Pancreas (tissue), 10 donors: ENCODE measurements around the gene KCNQ5. TPM values are rescaled to one million over a fixed set of nuclear protein-coding genes. Genes with fewer than 3 reads are reported as not detected.

Source experiments
- ATAC-seq, 4 donors: fragments of 200-7000 bp; cut with Tn5 transposase; one replicate each; pipeline versions ENCODE4 v1.8.0 to v1.9.1; 2020; ENCODE audit warnings: mild to moderate bottlenecking in 4 of 4, moderate library complexity in 4 of 4
- DNase-seq, 6 donors: peaks; one replicate each; pipeline ENCODE4 v3.0.0-alpha.2; 2020
- FAIRE-seq: peaks from 2 replicates; lab custom pipeline; 2012; peaks lifted over from hg19 to GRCh38; lab: Jason Lieb, UNC
- H3K27ac ChIP-seq, 4 donors: fragments of 200-600 bp; sonication (generic); 1 replicate in 3 of 4; 2 replicates in 1 of 4; pipeline versions ENCODE4 v1.5.0 to v1.8.0; 2020
- H3K27me3 ChIP-seq, 4 donors: fragments of 200-600 bp; one replicate each; pipeline ENCODE4 v1.8.0; 2021
- H3K36me3 ChIP-seq, 3 donors: fragments of 200-600 bp; sonication (generic) in 1 of 3; one replicate each; pipeline versions ENCODE4 v1.5.0 to v1.8.0; 2020 to 2021
- H3K4me1 ChIP-seq, 3 donors: fragments of 200-600 bp; one replicate each; pipeline ENCODE4 v1.8.0; 2021
- H3K4me3 ChIP-seq, 4 donors: fragments of 200-600 bp; sonication (generic) in 2 of 4; one replicate each; pipeline versions ENCODE4 v1.5.0 to v1.8.0; 2020 to 2021
- H3K9me3 ChIP-seq, 4 donors: fragments of 200-600 bp; one replicate each; pipeline ENCODE4 v1.8.0; 2021
- WGBS, 2 donors: extraction: QIAGEN DNeasy Blood & Tissue Kit; methylation state at CpG; one replicate each; pipeline ENCODE4 v1.1.7; 2013; 5-methylcytosine and 5-hydroxymethylcytosine counted together
- intact Hi-C, 3 donors: fragments of 100-400 bp; cut with DNase I; formaldehyde crosslinking; loops; one replicate each; pipeline versions ENCODE4 v1.11.1 to v1.14.2; 2022
- polyA plus RNA-seq, 2 donors: library from polyadenylated mRNA; stranded (reverse); fragments of 200-250 nt; gene quantifications; one replicate each; pipeline ENCODE4 v1.2.3, GENCODE V29; 2013
- total RNA-seq, 6 donors: library from RNA; stranded (reverse); fragmentation: NEBNext Ultra II Directional in 4 of 6; extraction: Animal tissue kit (Norgen Biotek cat#: 25700) in 4 of 6; gene quantifications; one replicate each; pipeline versions ENCODE4 v1.2.1 to v1.2.4, GENCODE V29; 2021 to 2023
- TF ChIP-seq, protein P1 (sequence below), 4 donors: fragments of 200-600 bp; sonication (generic) in 3 of 4; IDR thresholded peaks; one replicate each; pipeline versions ENCODE4 v1.5.0 to v1.8.0; 2021; ENCODE audit warnings: antibody characterized with exemption in 4 of 4
- donor health status: healthy with polysubstance abuse.
- donor health status: DM: no; HTN: no; CAD: no; lungs with moderate emphysema.
- donor health status: DM: no; HTN: no; CAD: no.
- donor health status: control.
- donor health status: control.
- donor health status: Bipolar disorder and iron deficiency.
- donor health status: DM: yes; HTN: yes; CAD: no.
- donor health status: DM: no; HTN: no; CAD: no.
- donor health status: DM: no; HTN: no; CAD: no.
- donor health status: DM: yes; HTN: yes; CAD: no.

Gene KCNQ5
- total and polyA plus RNA-seq, 8 donors: 0.03 to 1.1 (median 0.13) TPM

DNA sequence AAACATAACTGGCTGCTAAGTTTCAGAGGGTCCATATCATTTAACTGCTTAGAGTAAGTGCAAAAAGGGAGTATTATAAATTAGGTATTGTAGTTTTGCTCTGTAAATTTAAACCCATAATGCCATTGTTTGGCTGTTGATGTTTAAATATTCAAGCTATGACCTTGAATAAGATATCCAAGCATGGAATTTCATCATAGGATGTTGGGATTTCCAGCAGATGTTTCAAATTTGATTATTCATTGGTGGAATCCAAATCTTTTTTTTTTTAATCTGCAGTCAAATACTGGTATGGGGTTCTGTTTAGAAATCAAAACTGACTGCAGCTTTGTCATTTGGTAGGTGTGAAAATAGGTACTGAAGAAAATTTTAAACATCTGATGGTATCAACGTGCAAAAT lies 442.4 kb downstream of the KCNQ5 start:
- 84 to 89% methylated on average over 1 of the region's 1 CpG for WGBS, 2 donors
- no peak for DNase-seq
- Histone ChIP-seq H3K27me3 (no peaks in the 10 kb centered on the region), H3K27ac (no peak overlapping the region), H3K4me1 (no peaks in the 10 kb centered on the region), H3K36me3 (no peaks in the 10 kb centered on the region), H3K9me3 (no peaks in the 10 kb centered on the region), H3K4me3 (no peak overlapping the region)
- TF ChIP-seq, protein P1, sequence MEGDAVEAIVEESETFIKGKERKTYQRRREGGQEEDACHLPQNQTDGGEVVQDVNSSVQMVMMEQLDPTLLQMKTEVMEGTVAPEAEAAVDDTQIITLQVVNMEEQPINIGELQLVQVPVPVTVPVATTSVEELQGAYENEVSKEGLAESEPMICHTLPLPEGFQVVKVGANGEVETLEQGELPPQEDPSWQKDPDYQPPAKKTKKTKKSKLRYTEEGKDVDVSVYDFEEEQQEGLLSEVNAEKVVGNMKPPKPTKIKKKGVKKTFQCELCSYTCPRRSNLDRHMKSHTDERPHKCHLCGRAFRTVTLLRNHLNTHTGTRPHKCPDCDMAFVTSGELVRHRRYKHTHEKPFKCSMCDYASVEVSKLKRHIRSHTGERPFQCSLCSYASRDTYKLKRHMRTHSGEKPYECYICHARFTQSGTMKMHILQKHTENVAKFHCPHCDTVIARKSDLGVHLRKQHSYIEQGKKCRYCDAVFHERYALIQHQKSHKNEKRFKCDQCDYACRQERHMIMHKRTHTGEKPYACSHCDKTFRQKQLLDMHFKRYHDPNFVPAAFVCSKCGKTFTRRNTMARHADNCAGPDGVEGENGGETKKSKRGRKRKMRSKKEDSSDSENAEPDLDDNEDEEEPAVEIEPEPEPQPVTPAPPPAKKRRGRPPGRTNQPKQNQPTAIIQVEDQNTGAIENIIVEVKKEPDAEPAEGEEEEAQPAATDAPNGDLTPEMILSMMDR (IDR thresholded peaks at IDR 0.05): no peak
- intact Hi-C loops: no loop called here
- FAIRE-seq: no peak
- no peak for ATAC-seq

DNA sequence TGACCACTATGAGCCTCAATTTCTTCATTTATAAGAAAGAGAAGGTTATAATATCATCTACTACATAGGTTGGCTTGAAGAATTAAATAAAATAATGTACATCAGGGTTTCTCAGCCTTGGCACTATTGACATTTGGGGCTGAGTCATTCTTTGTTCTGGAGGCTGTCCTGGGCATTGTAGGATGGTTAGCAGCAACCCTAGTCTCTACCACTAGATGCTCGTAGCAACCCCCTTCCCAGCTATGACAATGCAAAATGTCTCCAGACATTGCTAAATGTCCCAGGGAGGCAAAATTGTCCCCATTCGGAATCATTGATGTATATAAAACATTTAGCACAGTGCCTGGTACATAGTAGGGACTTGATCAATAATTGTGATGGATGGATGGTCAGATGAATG lies 451.4 kb downstream of the KCNQ5 start:
- FAIRE-seq (no peak), DNase-seq (no peak), ATAC-seq (no peak)
- H3K27me3 ChIP-seq: no peaks in the 10 kb centered on the region
- H3K27ac ChIP-seq: no peak overlapping the region
- TF ChIP-seq, protein P1 (IDR thresholded peaks at IDR 0.05): no peak
- no peaks in the 10 kb centered on the region for H3K9me3 ChIP-seq
- H3K36me3 ChIP-seq: no peaks in the 10 kb centered on the region
- no peak overlapping the region for H3K4me3 ChIP-seq
- intact Hi-C loops: no loop called here
- no peaks in the 10 kb centered on the region for H3K4me1 ChIP-seq
- WGBS, 2 donors: 60 to 72% methylated on average over 2 of the region's 2 CpGs

DNA sequence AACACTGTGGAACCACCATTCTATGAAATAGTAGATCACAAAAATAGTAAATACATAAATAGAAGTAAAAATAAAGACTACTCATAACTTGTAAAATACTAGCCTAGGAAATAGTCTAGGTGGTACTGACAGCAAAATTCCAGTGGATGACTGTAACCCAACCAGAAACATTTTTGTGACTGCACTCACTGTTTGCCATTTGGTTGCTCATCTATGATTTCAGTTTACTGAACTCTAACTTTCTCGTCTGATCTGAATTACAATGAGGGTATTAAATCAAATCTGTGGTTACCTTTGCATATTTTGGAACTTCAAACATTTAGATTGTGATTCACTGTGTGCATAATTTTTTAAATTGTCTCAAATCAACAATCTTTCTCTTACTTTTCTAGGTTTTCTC lies 452.3 kb downstream of the KCNQ5 start:
- DNase-seq: no peak
- Histone ChIP-seq H3K27ac (no peak overlapping the region), H3K4me3 (no peak overlapping the region), H3K9me3 (no peaks in the 10 kb centered on the region), H3K27me3 (no peaks in the 10 kb centered on the region), H3K4me1 (no peaks in the 10 kb centered on the region), H3K36me3 (no peaks in the 10 kb centered on the region)
- 43 to 68% methylated on average over 1 of the region's 1 CpG for WGBS, 2 donors
- no peak for FAIRE-seq
- ATAC-seq: no peak
- TF ChIP-seq, protein P1 (IDR thresholded peaks at IDR 0.05): no peak
- intact Hi-C loops: no loop called here

DNA sequence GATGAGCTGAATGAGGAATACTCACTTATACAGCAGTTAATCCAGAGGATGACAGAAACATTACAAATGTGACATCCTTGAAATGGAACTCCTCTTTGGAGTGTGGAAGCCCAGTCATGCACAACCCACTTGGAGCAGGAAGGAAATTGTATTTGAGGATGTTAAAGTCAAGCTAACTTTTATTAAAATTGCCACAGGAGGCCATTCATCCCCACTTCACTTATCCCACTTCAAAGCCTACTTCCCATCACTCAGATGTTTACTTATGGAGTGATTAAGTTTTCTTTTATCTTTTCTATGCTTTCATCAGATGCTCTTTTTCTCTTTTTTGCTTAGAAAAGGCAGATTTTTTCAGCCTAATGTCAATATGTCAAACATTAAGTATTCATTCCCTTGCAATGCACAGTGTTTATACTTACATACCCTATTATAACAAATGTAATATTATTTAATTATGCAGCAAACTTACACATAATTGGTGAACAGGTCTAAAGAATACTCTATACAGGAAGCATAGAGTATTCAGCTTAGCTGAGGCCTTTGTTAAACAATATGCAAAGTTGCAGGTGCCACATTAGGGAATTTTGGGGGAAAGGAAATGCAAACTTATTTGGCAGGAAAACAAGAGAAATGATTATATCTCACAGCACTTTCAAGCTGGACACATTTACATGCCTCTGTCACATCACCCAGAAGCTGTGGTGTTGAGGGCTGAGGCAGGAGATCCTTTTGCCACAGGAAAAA lies 454.5 kb downstream of the KCNQ5 start:
- intact Hi-C loops: no loop called here
- no peaks in the 10 kb centered on the region for H3K9me3 ChIP-seq
- H3K27me3 ChIP-seq: no peaks in the 10 kb centered on the region
- no peaks in the 10 kb centered on the region for H3K4me1 ChIP-seq
- ATAC-seq (no peak), FAIRE-seq (no peak), DNase-seq (no peak)
- no peak overlapping the region for H3K27ac ChIP-seq
- TF ChIP-seq, protein P1 (IDR thresholded peaks at IDR 0.05): no peak
- no peaks in the 10 kb centered on the region for H3K36me3 ChIP-seq
- H3K4me3 ChIP-seq: no peak overlapping the region

DNA sequence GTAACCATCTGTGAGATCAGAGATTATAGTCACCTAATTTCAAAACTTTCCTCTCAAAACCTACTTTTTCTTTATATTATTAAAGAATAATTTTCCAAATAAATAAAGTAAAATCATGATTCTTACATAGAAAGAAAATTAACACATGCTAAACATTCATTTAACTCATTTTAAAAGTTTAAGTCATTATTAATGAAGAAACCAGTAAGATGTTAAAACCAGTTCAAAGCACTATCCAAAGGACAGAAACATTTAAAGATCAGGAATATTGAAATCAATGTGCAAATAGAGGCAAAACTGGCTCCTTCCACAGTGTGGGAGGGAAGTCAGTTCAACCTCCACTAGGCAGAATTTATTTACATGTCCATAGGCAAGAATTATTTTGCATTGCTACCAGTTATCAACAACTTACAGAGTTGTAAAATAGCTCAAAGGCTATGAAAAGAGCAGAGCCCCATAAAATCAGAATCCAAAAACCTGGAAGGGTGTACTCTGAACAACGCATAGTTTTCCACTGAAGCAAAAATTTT lies 456.5 kb downstream of the KCNQ5 start:
- ATAC-seq (no peak), FAIRE-seq (no peak), DNase-seq (no peak)
- Histone ChIP-seq H3K9me3 (no peaks in the 10 kb centered on the region), H3K4me3 (no peak overlapping the region), H3K27ac (no peak overlapping the region), H3K27me3 (no peaks in the 10 kb centered on the region), H3K36me3 (no peaks in the 10 kb centered on the region), H3K4me1 (no peaks in the 10 kb centered on the region)
- WGBS, 2 donors: 91 to 97% methylated on average over 1 of the region's 1 CpG
- TF ChIP-seq, protein P1 (IDR thresholded peaks at IDR 0.05): no peak
- intact Hi-C loops: no loop called here
